ENCODE measurements around the gene ATP5ME.
"Not testable (repeated sequence)": the region's sequence is repeated elsewhere in the genome, so short reads cannot be mapped to it uniquely, and the experiment has no call there.

ATP5ME gene

DNA sequence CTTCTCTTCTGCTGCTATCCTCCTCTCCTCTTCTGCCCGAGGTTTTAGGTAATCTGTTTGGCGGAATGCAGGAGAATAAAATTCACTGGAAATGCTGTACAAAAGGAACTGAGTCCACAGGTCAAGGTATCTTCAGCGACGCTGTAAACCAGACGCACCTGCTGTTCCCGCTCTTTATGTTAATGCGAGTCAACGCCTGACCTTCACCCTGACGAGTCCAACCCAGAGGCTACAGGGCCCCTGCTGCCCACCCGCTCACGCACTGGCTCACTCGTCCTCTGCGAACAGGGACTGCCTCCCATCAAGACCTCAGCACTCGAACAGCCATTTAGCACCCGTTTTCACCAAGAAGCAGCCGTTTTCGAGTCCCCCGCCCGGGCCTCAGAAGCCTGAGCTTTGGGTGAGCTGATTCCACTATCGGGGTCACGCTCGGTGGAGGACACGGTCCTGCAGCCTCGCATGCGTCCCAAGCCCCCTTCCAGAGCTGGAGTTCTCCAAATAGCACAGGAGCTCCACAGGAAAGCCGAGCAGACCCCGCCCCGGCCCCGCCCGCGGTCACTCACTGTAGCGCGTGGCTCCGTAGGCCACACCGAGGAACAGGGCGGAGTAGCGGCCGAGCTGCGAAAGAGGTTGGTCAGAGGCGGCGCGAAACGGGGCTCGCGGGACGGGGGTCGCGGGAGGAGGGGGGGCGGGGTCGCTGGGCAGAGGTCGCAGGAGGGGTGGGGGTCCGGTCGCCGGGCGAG is 556 bp downstream of the ATP5ME start:
- Histone ChIP-seq H3K4me3 (ENCODE audit: low read depth, low read length) (peak overlapping the region; percentile 95), H3K36me3 (ENCODE audit: control insufficient read depth, insufficient read depth, low read length) (no peaks in the 10 kb centered on the region), H3K4me2 (ENCODE audit: low read length) (peak overlapping the region; percentile 78), H2AFZ (peak overlapping the region; percentile 60), H3K9ac (no peak overlapping the region), H3K27me3 (ENCODE audit: control insufficient read depth, insufficient read depth, low read length) (no peaks in the 10 kb centered on the region), H3K79me2 (no peaks in the 10 kb centered on the region), H3K9me3 (ENCODE audit: control insufficient read depth, low read length) (no peaks in the 10 kb centered on the region), H3K4me1 (peaks cover 5% of the 10 kb centered on the region), H3K27ac (peak overlapping the region; percentile 49)
- no peak for TF ChIP-seq CTCF (IDR thresholded peaks at IDR 0.05)

GRCh38 chr4:671769-672168 is 2.3 kb downstream of the ATP5ME start:
- Histone ChIP-seq H3K4me3 (ENCODE audit: low read depth, low read length) (no peak overlapping the region), H3K79me2 (no peaks in the 10 kb centered on the region), H3K9ac (no peak overlapping the region), H3K27ac (no peak overlapping the region), H3K4me1 (peaks cover 5% of the 10 kb centered on the region), H3K27me3 (ENCODE audit: control insufficient read depth, insufficient read depth, low read length) (no peaks in the 10 kb centered on the region), H2AFZ (no peak overlapping the region), H3K36me3 (ENCODE audit: control insufficient read depth, insufficient read depth, low read length) (no peaks in the 10 kb centered on the region), H3K9me3 (ENCODE audit: control insufficient read depth, low read length) (no peaks in the 10 kb centered on the region), H3K4me2 (ENCODE audit: low read length) (no peak overlapping the region)
- TF ChIP-seq CTCF (IDR thresholded peaks at IDR 0.05), result no peak

GRCh38 chr4:669806-670559 is 4.1 kb downstream of the ATP5ME start:
- not testable (repeated sequence) for H3K4me2 ChIP-seq (ENCODE audit: low read length); H2AFZ ChIP-seq

DNA sequence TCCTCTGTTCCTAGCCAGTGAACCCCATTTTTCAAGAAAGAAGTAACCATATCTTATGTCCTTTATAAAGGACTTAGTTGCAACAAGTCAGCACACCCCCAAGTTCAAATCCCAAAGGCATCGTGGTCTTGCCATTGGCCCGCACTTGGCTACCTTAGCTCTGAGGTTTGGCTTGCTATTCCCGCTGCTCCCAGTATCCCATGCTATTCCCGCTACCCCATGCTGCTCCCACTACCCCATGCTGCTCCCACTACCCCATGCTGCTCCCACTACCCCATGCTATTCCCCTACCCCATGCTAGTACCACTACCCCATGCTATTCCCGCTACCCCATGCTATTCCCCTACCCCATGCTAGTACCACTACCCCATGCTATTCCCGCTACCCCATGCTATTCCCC is 5.9 kb downstream of the ATP5ME start:
- H3K4me1 ChIP-seq; H3K27me3 ChIP-seq (ENCODE audit: control insufficient read depth, insufficient read depth, low read length); H3K36me3 ChIP-seq (ENCODE audit: control insufficient read depth, insufficient read depth, low read length); H3K9me3 ChIP-seq (ENCODE audit: control insufficient read depth, low read length); H2AFZ ChIP-seq; H3K4me3 ChIP-seq (ENCODE audit: low read depth, low read length); H3K4me2 ChIP-seq (ENCODE audit: low read length); H3K27ac ChIP-seq; H3K9ac ChIP-seq; H3K79me2 ChIP-seq: not testable (repeated sequence)

More at GRCh38 chr4:669806-670559, 4.1 kb downstream of the ATP5ME start:
- not testable (repeated sequence) for H3K27me3 ChIP-seq (ENCODE audit: control insufficient read depth, insufficient read depth, low read length); H3K79me2 ChIP-seq; H3K27ac ChIP-seq; H3K36me3 ChIP-seq (ENCODE audit: control insufficient read depth, insufficient read depth, low read length); H3K4me1 ChIP-seq; H3K9ac ChIP-seq; H3K4me3 ChIP-seq (ENCODE audit: low read depth, low read length); H3K9me3 ChIP-seq (ENCODE audit: control insufficient read depth, low read length)

GRCh38 chr4:667545-667925 is 6.5 kb downstream of the ATP5ME start:
- Histone ChIP-seq H3K9ac (no peak overlapping the region), H3K36me3 (ENCODE audit: control insufficient read depth, insufficient read depth, low read length) (no peaks in the 10 kb centered on the region), H3K27ac (no peak overlapping the region), H3K4me3 (ENCODE audit: low read depth, low read length) (no peak overlapping the region), H2AFZ (no peak overlapping the region), H3K4me1 (no peaks in the 10 kb centered on the region), H3K9me3 (ENCODE audit: control insufficient read depth, low read length) (no peaks in the 10 kb centered on the region), H3K79me2 (no peaks in the 10 kb centered on the region), H3K4me2 (ENCODE audit: low read length) (no peak overlapping the region), H3K27me3 (ENCODE audit: control insufficient read depth, insufficient read depth, low read length) (no peaks in the 10 kb centered on the region)
- TF ChIP-seq CTCF (IDR thresholded peaks at IDR 0.05), result no peak

Data from parathyroid adenoma (tissue), 2 donors.